AG04449 (cell line): Measurements from ENCODE around the gene IL4I1.

Source experiments
- CTCF ChIA-PET: fragments of 350-600 bp; formaldehyde crosslinking; extraction: SDS; loops from one replicate; lab custom pipeline; 2021; ENCODE audit warnings: antibody characterized with exemption; lab: Yijun Ruan, JAX
- POLR2A ChIA-PET: fragments of 400-600, 350-600 bp; formaldehyde crosslinking; extraction: SDS; loops from one replicate; lab custom pipeline; 2020; ENCODE audit warnings: antibody characterized with exemption, inconsistent platforms; lab: Yijun Ruan, JAX
- DNase-seq: peaks from one replicate; pipeline ENCODE4 v3.0.0-alpha.2; 2010; ENCODE audit warnings: low read depth, low spot score
- H3K4me3 ChIP-seq: 2 replicates; pipeline ENCODE4 v1.5.1; 2011; ENCODE audit warnings: low read depth, mild to moderate bottlenecking, control low read depth, low read length
- TF ChIP-seq, protein P1 (sequence below): IDR thresholded peaks from one replicate; pipeline ENCODE4 v1.5.1; 2011; ENCODE audit warnings: mild to moderate bottlenecking, moderate library complexity, low read length, control low read depth, inconsistent platforms; ENCODE audit not compliant: insufficient read depth; ENCODE audit errors: missing control alignments

The IL4I1 gene

GRCh38 chr19:49875177-49875576 lies 21.5 kb downstream of the IL4I1 start:
- no peak for DNase-seq

GRCh38 chr19:49874503-49875157 lies 22.1 kb downstream of the IL4I1 start:
- H3K4me3 ChIP-seq, result peak overlapping the region; percentile 100; the same call in 1 of the 2 replicates
- DNase-seq, result no peak
- ChIA-PET CTCF (interaction anchor here (1.6 kb wide), 1 partner anchor 10 kb away, joined by 3 read pairs; no protein-coding TSS in a partner anchor), POLR2A (interaction anchor here (2.0 kb wide), 1 partner anchor 16 kb away, joined by 7 read pairs; no protein-coding TSS in a partner anchor)
- TF ChIP-seq, protein P1, sequence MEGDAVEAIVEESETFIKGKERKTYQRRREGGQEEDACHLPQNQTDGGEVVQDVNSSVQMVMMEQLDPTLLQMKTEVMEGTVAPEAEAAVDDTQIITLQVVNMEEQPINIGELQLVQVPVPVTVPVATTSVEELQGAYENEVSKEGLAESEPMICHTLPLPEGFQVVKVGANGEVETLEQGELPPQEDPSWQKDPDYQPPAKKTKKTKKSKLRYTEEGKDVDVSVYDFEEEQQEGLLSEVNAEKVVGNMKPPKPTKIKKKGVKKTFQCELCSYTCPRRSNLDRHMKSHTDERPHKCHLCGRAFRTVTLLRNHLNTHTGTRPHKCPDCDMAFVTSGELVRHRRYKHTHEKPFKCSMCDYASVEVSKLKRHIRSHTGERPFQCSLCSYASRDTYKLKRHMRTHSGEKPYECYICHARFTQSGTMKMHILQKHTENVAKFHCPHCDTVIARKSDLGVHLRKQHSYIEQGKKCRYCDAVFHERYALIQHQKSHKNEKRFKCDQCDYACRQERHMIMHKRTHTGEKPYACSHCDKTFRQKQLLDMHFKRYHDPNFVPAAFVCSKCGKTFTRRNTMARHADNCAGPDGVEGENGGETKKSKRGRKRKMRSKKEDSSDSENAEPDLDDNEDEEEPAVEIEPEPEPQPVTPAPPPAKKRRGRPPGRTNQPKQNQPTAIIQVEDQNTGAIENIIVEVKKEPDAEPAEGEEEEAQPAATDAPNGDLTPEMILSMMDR, result no peak

More at GRCh38 chr19:49875177-49875576, 21.5 kb downstream of the IL4I1 start:
- peak overlapping the region; percentile 100 for H3K4me3 ChIP-seq
- CTCF ChIA-PET, result interaction anchor here (0.5 to 1.6 kb wide), 2 partner anchors 10 to 626 kb away, joined by 3 read pairs; no protein-coding TSS in a partner anchor
- POLR2A ChIA-PET, result interaction anchor here (2.0 kb wide), 1 partner anchor 16 kb away, joined by 7 read pairs; no protein-coding TSS in a partner anchor
- TF ChIP-seq, protein P1, result no peak

DNA sequence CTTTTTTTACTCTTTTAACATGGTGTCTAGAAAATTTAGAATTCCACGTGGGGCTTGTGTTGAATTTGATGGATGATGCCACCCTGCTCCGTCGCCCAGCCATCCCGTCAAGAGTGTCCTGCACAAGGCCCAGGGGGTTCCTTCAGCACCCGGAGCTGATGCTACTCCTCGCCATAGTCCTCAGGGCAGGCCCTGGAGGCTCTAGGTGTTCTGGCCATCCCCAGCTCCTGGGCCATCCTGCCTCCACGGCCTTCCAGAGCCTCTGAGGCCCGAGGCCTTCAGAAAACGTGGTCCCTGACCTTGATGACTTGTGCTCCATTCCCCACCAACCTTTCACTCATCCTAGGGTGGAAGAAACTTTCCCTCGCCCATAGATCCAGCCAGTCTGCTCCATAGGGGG lies 22.9 kb downstream of the IL4I1 start:
- POLR2A ChIA-PET, result no interaction called here
- no peak for DNase-seq
- H3K4me3 ChIP-seq, result no peak overlapping the region
- CTCF ChIA-PET, result no interaction called here
- TF ChIP-seq, protein P1, result no peak

GRCh38 chr19:49873129-49873521 lies 23.6 kb downstream of the IL4I1 start:
- ChIA-PET POLR2A (no interaction called here), CTCF (no interaction called here)
- TF ChIP-seq, protein P1, result no peak
- DNase-seq, result no peak
- no peak overlapping the region for H3K4me3 ChIP-seq

- POLR2A ChIA-PET, result no interaction called here
- no peak overlapping the region for H3K4me3 ChIP-seq
- DNase-seq, result no peak
- TF ChIP-seq, protein P1, result no peak
- CTCF ChIA-PET, result no interaction called here
Measured at GRCh38 chr19:49872245-49873128, 24.2 kb downstream of the IL4I1 start.
